ENCODE data around the gene HBZ. TPM values are rescaled to one million over a fixed set of nuclear protein-coding genes. Genes with fewer than 3 reads are reported as not detected.

The HBZ gene
- total RNA-seq, 1 donor from 2014 or later: not detected

DNA sequence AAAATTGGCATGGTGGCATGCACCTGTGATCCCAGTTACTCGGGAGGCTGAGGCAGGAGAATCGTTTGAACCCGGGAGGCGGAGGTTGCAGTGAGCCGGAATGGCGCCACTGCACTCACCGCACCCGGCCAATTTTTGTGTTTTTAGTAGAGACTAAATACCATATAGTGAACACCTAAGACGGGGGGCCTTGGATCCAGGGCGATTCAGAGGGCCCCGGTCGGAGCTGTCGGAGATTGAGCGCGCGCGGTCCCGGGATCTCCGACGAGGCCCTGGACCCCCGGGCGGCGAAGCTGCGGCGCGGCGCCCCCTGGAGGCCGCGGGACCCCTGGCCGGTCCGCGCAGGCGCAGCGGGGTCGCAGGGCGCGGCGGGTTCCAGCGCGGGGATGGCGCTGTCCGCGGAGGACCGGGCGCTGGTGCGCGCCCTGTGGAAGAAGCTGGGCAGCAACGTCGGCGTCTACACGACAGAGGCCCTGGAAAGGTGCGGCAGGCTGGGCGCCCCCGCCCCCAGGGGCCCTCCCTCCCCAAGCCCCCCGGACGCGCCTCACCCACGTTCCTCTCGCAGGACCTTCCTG, 27.7 kb downstream of the HBZ start, which contains the start of gene HBQ1:
Gene HBQ1, plus strand, starts transcription at position 359 of the 575 bp plus-strand sequence. Its CDS starts 28 bp downstream, at position 387.
- TF ChIP-seq, protein P1, sequence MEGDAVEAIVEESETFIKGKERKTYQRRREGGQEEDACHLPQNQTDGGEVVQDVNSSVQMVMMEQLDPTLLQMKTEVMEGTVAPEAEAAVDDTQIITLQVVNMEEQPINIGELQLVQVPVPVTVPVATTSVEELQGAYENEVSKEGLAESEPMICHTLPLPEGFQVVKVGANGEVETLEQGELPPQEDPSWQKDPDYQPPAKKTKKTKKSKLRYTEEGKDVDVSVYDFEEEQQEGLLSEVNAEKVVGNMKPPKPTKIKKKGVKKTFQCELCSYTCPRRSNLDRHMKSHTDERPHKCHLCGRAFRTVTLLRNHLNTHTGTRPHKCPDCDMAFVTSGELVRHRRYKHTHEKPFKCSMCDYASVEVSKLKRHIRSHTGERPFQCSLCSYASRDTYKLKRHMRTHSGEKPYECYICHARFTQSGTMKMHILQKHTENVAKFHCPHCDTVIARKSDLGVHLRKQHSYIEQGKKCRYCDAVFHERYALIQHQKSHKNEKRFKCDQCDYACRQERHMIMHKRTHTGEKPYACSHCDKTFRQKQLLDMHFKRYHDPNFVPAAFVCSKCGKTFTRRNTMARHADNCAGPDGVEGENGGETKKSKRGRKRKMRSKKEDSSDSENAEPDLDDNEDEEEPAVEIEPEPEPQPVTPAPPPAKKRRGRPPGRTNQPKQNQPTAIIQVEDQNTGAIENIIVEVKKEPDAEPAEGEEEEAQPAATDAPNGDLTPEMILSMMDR (IDR thresholded peaks at IDR 0.05): no peak
- TF ChIP-seq POLR2A (IDR thresholded peaks at IDR 0.05) (no peak), POLR2AphosphoS5 (IDR thresholded peaks at IDR 0.05; ENCODE audit: insufficient read depth in 1 of 2, low read depth in 1 of 2) (no peak)
- H3K9me3 ChIP-seq: no peaks in the 10 kb centered on the region
- no peak for DNase-seq (ENCODE audit: extremely low spot score in 2 of 2)
- no peaks in the 10 kb centered on the region for H3K36me3 ChIP-seq
- peaks cover 24% of the 10 kb centered on the region for H3K4me1 ChIP-seq
- H3K27me3 ChIP-seq: peaks cover 12% of the 10 kb centered on the region
- intact Hi-C loops (cut with DNase I): loop anchor here (5.0 kb wide), 1 partner anchor 73 kb away; no protein-coding TSS in a partner anchor
- no peak within 1 kb of the TSS for H3K27ac ChIP-seq
- H3K4me3 ChIP-seq: peak within 1 kb of the TSS; percentile 20 to 35

GRCh38 chr16:180681-181564, 28.5 kb downstream of the HBZ start:
- peak overlapping the region; percentile 20 to 35 for H3K4me3 ChIP-seq
- DNase-seq (ENCODE audit: extremely low spot score in 2 of 2): no peak
- no peaks in the 10 kb centered on the region for H3K36me3 ChIP-seq
- H3K27me3 ChIP-seq: peaks cover 12% of the 10 kb centered on the region
- H3K27ac ChIP-seq: no peak overlapping the region
- intact Hi-C loops (cut with DNase I): loop anchor here (5.0 kb wide), 1 partner anchor 74 kb away; no protein-coding TSS in a partner anchor
- no peaks in the 10 kb centered on the region for H3K9me3 ChIP-seq
- H3K4me1 ChIP-seq: peaks cover 24% of the 10 kb centered on the region
- TF ChIP-seq POLR2A (IDR thresholded peaks at IDR 0.05) (no peak), POLR2AphosphoS5 (IDR thresholded peaks at IDR 0.05; ENCODE audit: insufficient read depth in 1 of 2, low read depth in 1 of 2) (no peak)
- TF ChIP-seq, protein P1 (IDR thresholded peaks at IDR 0.05): no peak

- Histone ChIP-seq H3K9me3 (no peaks in the 10 kb centered on the region), H3K4me1 (peaks cover 24% of the 10 kb centered on the region), H3K4me3 (peak overlapping the region; percentile 20 to 35), H3K27ac (no peak overlapping the region), H3K27me3 (peaks cover 12% of the 10 kb centered on the region), H3K36me3 (no peaks in the 10 kb centered on the region)
- TF ChIP-seq, protein P1 (IDR thresholded peaks at IDR 0.05): peak; percentile 87 to 93 (median 89)
- TF ChIP-seq POLR2AphosphoS5 (IDR thresholded peaks at IDR 0.05; ENCODE audit: insufficient read depth in 1 of 2, low read depth in 1 of 2) (no peak), POLR2A (IDR thresholded peaks at IDR 0.05) (no peak)
- intact Hi-C loops (cut with DNase I): loop anchor here (5.0 kb wide), 1 partner anchor 74 kb away; no protein-coding TSS in a partner anchor
- DNase-seq (ENCODE audit: extremely low spot score in 2 of 2): no peak
These were observed 29.1 kb downstream of the HBZ start for GRCh38 chr16:181565-182021.

DNA sequence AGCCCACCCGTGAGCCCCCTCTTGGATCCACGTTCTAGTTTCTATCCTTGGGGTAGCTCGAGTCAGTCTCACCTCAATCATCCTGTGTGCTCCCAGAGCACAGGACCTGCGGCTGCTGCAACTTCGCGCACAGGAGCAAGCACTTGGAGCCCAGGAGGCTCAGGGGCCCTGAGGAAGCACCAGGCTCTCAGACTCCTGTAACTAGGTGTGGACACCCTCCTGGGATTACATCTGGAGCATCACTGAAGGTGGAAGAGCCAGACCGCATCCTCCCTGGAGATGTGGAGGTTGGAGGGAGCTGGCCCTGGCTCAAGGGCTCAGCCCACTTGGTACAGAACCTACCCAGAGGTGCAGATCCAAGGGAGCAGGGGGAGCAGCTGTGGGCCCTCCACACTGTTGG, 30.6 kb downstream of the HBZ start:
- Histone ChIP-seq H3K4me1 (peaks cover 24% of the 10 kb centered on the region), H3K4me3 (no peak overlapping the region), H3K36me3 (peaks cover 0 to 10% of the 10 kb centered on the region in 2 donors), H3K27me3 (peaks cover 3% of the 10 kb centered on the region), H3K27ac (no peak overlapping the region), H3K9me3 (no peaks in the 10 kb centered on the region)
- intact Hi-C loops (cut with DNase I): loop anchor here (5.0 kb wide), 1 partner anchor 76 kb away; no protein-coding TSS in a partner anchor
- DNase-seq (ENCODE audit: extremely low spot score in 2 of 2): no peak
- TF ChIP-seq, protein P1 (IDR thresholded peaks at IDR 0.05): no peak
- no peak for TF ChIP-seq POLR2AphosphoS5 (IDR thresholded peaks at IDR 0.05; ENCODE audit: insufficient read depth in 1 of 2, low read depth in 1 of 2)
